GM21447 (cell line): ENCODE data around the gene VCAN.

ENCODE experiments used
- ATAC-seq: cut with Tn5 transposase; IDR thresholded peaks from one replicate; pipeline ENCODE4 v1.9.1; 2021; ENCODE audit not compliant: unreplicated experiment

Gene VCAN

GRCh38 chr5:83527722-83528438 lies 56.3 kb downstream of the VCAN start:
- no peak for ATAC-seq

DNA sequence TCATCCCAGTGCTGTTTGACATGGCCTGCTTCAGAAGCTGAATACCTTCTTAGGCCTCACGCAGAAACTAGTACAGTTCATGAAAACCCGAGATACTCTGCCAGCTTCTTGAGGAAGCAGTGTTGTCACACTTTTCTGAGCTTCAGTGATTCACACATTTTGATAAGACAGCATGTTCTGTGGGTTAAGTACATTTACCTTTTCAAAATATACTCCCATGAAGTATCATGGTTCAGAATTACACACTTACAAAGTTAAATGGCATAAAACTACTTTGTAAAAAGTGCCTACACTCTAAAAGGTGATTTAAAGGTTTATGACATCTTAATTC lies 56.9 kb downstream of the VCAN start:
- no peak for ATAC-seq

GRCh38 chr5:83530193-83530592 lies 58.6 kb downstream of the VCAN start:
- no peak for ATAC-seq

GRCh38 chr5:83531661-83532060 lies 60.1 kb downstream of the VCAN start:
- no peak for ATAC-seq

- peak; percentile 78 for ATAC-seq
These were observed 67.4 kb downstream of the VCAN start for GRCh38 chr5:83538786-83539462.

GRCh38 chr5:83539463-83539790 lies 67.9 kb downstream of the VCAN start:
- ATAC-seq: no peak

DNA sequence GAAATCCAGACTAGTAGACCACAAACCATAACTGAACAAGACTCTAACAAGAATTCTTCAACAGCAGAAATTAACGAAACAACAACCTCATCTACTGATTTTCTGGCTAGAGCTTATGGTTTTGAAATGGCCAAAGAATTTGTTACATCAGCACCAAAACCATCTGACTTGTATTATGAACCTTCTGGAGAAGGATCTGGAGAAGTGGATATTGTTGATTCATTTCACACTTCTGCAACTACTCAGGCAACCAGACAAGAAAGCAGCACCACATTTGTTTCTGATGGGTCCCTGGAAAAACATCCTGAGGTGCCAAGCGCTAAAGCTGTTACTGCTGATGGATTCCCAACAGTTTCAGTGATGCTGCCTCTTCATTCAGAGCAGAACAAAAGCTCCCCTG lies 68.6 kb downstream of the VCAN start:
- ATAC-seq: no peak

DNA sequence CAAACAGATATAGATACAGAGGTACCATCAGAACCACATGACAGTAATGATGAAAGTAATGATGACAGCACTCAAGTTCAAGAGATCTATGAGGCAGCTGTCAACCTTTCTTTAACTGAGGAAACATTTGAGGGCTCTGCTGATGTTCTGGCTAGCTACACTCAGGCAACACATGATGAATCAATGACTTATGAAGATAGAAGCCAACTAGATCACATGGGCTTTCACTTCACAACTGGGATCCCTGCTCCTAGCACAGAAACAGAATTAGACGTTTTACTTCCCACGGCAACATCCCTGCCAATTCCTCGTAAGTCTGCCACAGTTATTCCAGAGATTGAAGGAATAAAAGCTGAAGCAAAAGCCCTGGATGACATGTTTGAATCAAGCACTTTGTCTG lies 69.2 kb downstream of the VCAN start:
- ATAC-seq: no peak

GRCh38 chr5:83542839-83543238 lies 71.3 kb downstream of the VCAN start:
- no peak for ATAC-seq

- no peak for ATAC-seq
These were observed 72.4 kb downstream of the VCAN start for GRCh38 chr5:83543898-83544297.

DNA sequence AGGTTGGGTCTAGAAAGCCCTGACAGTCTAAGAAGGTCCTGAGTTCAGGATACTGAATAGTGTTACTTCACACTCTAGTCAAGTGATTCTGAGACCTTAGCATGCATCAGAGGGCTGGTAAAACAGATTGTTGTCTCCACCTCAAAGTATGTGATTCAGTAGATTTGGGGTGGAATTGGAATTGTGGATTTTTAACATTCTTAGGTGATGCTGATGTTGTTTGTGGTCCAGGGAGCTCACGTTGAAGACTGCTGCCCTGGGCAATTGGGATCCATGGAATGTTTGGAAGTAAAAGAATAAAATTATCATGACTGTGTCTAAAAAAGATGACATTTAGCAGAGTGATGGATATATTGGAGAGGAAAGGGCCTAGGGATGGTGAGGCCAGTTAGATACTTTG lies 75.6 kb downstream of the VCAN start:
- ATAC-seq: no peak

DNA sequence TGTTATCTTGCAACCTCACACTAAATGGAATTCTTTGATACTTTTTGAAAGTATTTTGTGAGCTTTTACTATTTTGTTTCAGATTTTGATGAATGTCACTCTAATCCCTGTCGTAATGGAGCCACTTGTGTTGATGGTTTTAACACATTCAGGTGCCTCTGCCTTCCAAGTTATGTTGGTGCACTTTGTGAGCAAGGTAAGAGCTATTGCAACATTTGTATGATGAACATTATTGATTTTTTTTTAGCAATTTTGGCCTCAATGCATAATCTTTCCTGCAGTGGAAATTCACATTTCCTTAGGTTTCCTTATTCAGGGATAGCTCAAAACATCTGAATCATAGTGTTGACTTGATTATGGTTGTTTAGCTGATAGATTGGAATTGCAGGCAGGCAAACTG lies 76.3 kb downstream of the VCAN start:
- ATAC-seq: no peak

DNA sequence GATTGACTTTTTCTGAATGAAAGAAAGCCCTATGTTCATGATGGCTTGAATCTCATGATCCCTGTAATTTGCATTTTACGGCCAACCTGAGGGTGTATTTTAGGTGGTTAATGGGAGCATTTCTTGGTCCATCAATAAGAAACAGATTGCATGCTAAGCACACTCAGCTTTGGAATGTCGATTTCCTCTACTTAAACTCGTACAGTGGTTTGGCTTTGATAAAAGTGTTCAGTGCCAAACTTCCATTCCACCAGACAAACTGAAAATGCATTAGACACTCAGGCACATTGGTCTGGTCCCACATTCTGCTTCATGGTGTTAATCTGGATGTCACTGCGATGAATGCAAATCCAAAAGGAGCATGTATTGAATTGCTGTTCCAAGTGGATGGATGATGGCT lies 77.0 kb downstream of the VCAN start:
- no peak for ATAC-seq

GRCh38 chr5:83549076-83549475 lies 77.5 kb downstream of the VCAN start:
- ATAC-seq: no peak

GRCh38 chr5:83549674-83550073 lies 78.1 kb downstream of the VCAN start:
- ATAC-seq: no peak

GRCh38 chr5:83551821-83552220 lies 80.3 kb downstream of the VCAN start:
- ATAC-seq: no peak

GRCh38 chr5:83552275-83552674 lies 80.7 kb downstream of the VCAN start:
- no peak for ATAC-seq

GRCh38 chr5:83553000-83553486 lies 81.5 kb downstream of the VCAN start:
- no peak for ATAC-seq

DNA sequence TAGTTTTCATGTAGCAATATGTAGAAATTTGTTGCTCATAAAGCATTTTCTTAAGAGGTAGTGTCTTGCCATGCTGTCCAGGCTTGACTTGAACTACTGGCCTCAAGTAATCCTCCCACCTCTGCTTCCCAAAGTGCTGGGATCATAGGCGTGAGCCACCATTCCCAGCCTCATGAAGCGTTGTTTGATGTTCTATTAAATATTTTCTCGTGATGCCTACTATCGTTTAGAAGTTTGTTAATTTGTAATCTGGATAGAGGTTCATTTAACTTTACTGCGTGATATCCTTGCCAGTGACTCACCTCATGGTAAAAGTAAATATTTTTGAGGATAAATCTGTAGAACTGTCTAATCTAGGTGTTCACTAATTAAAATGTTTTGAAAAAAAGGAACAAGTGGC lies 82.6 kb downstream of the VCAN start:
- no peak for ATAC-seq

GRCh38 chr5:83554686-83555085 lies 83.1 kb downstream of the VCAN start:
- no peak for ATAC-seq

GRCh38 chr5:83555263-83555662 lies 83.7 kb downstream of the VCAN start:
- ATAC-seq: no peak

DNA sequence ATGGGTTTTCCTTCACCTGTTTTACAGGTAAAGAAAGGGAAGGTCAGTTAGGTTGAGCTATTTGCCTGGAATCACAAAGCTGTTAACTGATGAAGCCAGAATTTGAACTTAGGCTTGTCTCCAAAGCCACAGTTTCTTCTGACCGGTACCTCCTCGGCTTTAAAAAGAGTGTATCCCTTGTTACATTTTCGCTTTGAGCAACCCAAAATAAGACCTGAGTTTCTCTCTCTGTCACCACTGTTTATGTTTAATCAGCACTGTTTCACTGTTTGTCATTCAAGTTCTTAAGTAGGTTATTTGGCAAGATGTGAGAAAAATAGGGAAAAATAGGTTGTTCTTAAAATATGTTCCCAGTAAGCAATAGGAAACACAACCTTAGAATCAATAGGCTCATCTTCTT lies 84.6 kb downstream of the VCAN start:
- no peak for ATAC-seq
